Measurements from ENCODE around the gene DDX39B.

- TF ChIP-seq CTCF (IDR thresholded peaks at IDR 0.05; ENCODE audit: insufficient read depth, low read depth, low read length): no peak
- no peak for TF ChIP-seq EZH2 (IDR thresholded peaks at IDR 0.05; ENCODE audit: insufficient read depth, low read length)
Measured at GRCh38 chr6:31490115-31490873, 51.5 kb downstream of the DDX39B start.

All from astrocyte (in vitro differentiated cells and primary cell).